Breast epithelium (tissue), 3 donors: ENCODE measurements around the gene TEPSIN.

Experiments used
- CTCF ChIP-seq, 3 donors: fragments of 450-650 bp; IDR thresholded peaks; one replicate each; pipeline ENCODE4 v1.5.1; 2016 to 2017; ENCODE audit warnings: antibody characterized with exemption in 3 of 3, mild to moderate bottlenecking in 3 of 3, moderate library complexity in 3 of 3
- POLR2A ChIP-seq: fragments of 450-650 bp; IDR thresholded peaks from one replicate; pipeline ENCODE4 v1.6.1; 2016; ENCODE audit warnings: antibody characterized with exemption, mild to moderate bottlenecking, moderate library complexity
- POLR2AphosphoS5 ChIP-seq, 3 donors: sonication (generic); formaldehyde crosslinking; IDR thresholded peaks; one replicate each; pipeline ENCODE4 v1.6.1; 2017; ENCODE audit warnings: antibody characterized with exemption in 3 of 3

GRCh38 chr17:81242421-81243332 is 3.8 kb upstream of the TEPSIN start:
- no peak for TF ChIP-seq CTCF (IDR thresholded peaks at IDR 0.05)
- no peak for TF ChIP-seq POLR2A
- no peak for TF ChIP-seq POLR2AphosphoS5 (IDR thresholded peaks at IDR 0.05)
